Daoy (cell line): ENCODE measurements around the gene REEP6. TPM values are rescaled to one million over a fixed set of nuclear protein-coding genes. Genes with fewer than 3 reads are reported as not detected.

Experiments used
- DNase-seq: peaks from one replicate; pipeline ENCODE4 v3.0.0-alpha.2; 2015; ENCODE audit warnings: low read depth
- total RNA-seq: library from RNA; depleted of rRNA; stranded (reverse); fragments of >200 nt; shearing (Covaris generic); gene quantifications from 2 replicates; pipeline ENCODE4 v1.2.3, GENCODE V29; 2014

Gene REEP6
- total RNA-seq, 1 experiment from 2014 or later: 3.7 TPM

- DNase-seq: no peak
These were observed 34.7 kb upstream of the REEP6 start for GRCh38 chr19:1456121-1456900.

- no peak for DNase-seq
These were observed 33.8 kb upstream of the REEP6 start for GRCh38 chr19:1457031-1457739.

GRCh38 chr19:1457892-1458291 lies 33.1 kb upstream of the REEP6 start:
- DNase-seq: no peak

- DNase-seq: no peak
These were observed 31.5 kb upstream of the REEP6 start for GRCh38 chr19:1459479-1459878.

GRCh38 chr19:1460033-1460995 lies 30.7 kb upstream of the REEP6 start:
- DNase-seq: no peak

- no peak for DNase-seq
These were observed 29.1 kb upstream of the REEP6 start for GRCh38 chr19:1461862-1462261.

- DNase-seq: no peak
These were observed 25.6 kb upstream of the REEP6 start for GRCh38 chr19:1465191-1466016.

- no peak for DNase-seq
These were observed 24.9 kb upstream of the REEP6 start for GRCh38 chr19:1466018-1466460.

GRCh38 chr19:1466461-1467214 lies 24.3 kb upstream of the REEP6 start:
- DNase-seq: no peak

- no peak for DNase-seq
These were observed 23.8 kb upstream of the REEP6 start for GRCh38 chr19:1467215-1467489.

- DNase-seq: no peak
These were observed 23.3 kb upstream of the REEP6 start for GRCh38 chr19:1467490-1468273.

GRCh38 chr19:1468274-1468820 lies 22.6 kb upstream of the REEP6 start:
- no peak for DNase-seq

GRCh38 chr19:1468821-1469254 lies 22.1 kb upstream of the REEP6 start:
- DNase-seq: no peak

- DNase-seq: no peak
These were observed 21.5 kb upstream of the REEP6 start for GRCh38 chr19:1469255-1470054.

- DNase-seq: no peak
These were observed 21.0 kb upstream of the REEP6 start for GRCh38 chr19:1470055-1470304.

- no peak for DNase-seq
These were observed 20.5 kb upstream of the REEP6 start for GRCh38 chr19:1470305-1471009.

- DNase-seq: no peak
These were observed 19.9 kb upstream of the REEP6 start for GRCh38 chr19:1471010-1471514.

GRCh38 chr19:1471515-1472160 lies 19.3 kb upstream of the REEP6 start:
- no peak for DNase-seq
